CD4-positive, alpha-beta T cell treated with Interleukin-4 for 1 hour (primary cell): ENCODE results near the gene HOOK2.
"Not testable (repeated sequence)": the region's sequence is repeated elsewhere in the genome, so short reads cannot be mapped to it uniquely, and the experiment has no call there.

ENCODE experiments used
- DNase-seq, 2 donors: peaks; one replicate each; pipeline ENCODE4 v3.0.0-alpha.2; 2020 to 2022

The HOOK2 gene

DNA sequence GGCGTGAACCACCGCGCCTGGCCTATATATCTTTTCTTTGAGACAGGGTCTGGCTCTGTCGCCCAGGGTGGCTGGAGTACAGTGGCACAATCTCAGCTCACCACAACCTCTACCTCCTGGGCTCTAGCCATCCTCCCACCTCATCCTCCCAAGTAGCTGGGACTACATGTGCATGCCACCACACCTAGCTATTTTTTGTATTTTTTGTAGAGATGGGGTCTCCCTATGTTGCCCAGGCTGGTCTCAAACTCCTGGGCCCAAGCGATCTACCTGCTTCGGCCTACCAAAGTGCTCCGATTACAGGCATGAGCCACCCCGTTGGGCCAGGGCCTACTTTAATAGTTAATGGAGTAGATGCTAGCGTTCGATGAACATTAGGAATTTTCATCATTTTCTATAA lies 55.1 kb downstream of the HOOK2 start:
- DNase-seq, result no peak

DNA sequence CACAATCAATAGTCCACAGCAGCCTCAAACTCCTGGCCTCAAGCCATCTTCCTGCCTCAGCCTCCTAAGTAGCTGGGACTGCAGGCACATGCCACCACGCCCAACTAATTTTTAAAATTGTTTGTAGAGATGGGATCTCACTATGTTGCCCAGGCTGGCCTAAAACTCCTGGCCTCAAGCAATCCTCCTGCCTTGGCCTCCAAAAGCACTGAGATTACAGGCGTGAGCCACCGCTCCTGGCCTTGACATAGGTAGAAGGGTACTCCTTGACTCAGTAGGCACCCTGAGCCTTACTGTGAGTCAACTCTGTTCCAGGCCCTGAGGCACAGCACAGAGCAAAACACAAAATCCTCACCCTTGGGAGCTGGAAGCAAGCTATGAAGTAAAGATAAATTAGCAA lies 59.4 kb downstream of the HOOK2 start:
- DNase-seq, result no peak

DNA sequence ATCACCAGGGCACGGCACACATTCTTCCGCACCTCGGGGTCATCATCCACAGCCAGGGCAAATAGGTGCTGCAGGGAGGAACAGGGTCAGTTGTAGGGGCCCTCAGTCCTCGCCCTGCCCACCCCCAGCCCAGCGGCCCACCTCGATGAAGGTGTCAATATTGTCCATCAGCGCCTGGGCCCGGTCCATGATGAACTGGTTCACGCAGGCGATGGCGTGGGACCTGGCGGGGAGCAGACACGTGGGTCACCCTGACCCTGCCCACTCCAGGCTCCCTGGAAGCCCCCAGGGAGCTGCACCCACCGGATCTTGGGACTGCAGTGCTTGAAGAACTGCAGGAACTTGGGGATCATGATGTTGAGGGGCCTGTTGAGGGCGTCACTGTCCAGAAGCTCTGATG lies 60.2 kb downstream of the HOOK2 start:
- DNase-seq, result no peak

DNA sequence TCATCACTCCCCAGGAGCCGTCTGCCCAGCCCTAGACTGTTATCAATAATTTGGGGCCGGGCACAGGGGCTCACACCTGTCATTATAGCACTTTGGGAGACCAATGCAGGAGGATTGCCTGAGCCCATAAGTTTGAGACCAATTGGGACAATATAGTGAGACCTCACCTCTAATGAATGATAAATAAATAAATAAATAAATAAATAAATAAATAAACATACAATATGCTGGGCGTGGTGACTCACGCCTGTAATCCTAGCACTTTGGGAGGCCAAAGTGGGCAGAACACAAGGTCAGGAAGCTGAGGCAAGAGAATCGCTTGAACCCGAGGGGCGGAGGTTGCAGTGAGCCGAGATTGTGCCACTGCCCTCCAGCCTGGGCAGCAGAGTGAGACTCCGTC lies 62.0 kb downstream of the HOOK2 start:
- not testable (repeated sequence) for DNase-seq
